PFSK-1 (cell line): ENCODE data around the gene OR5H15.

Experiments used
- POLR2AphosphoS5 ChIP-seq: IDR thresholded peaks from 2 replicates; pipeline ENCODE4 v1.6.1; 2012; ENCODE audit warnings: low read depth, mild to moderate bottlenecking, control low read depth, low read length, moderate library complexity
- TAF1 ChIP-seq: IDR thresholded peaks from 2 replicates; pipeline ENCODE4 v1.6.1; 2012; ENCODE audit warnings: low read length, control low read depth, borderline replicate concordance; ENCODE audit not compliant: insufficient read depth

DNA sequence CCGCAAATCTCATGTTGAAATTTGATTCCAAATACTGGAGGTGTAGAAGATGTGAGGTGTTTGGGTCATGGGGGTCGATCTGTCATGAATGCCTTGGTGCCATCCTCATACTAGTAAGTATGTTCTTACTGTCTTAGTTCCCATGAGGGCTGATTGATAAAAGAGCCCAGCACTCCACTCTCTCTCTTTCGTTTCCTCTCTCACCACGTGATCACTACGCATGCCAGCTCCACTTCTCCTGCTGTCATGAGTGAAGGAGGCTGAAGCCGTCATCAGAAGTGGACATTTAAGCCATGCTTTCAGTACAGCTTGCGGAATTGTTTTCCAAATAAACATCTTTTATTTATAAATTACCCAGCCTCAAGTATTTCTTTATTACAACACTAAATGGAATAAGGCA is 6.1 kb downstream of the OR5H15 start:
- TF ChIP-seq POLR2AphosphoS5 (no peak), TAF1 (no peak)
